C4-2B (cell line): ENCODE results near the gene SOX10.

Source experiments
- ZFX ChIP-seq: fragments of 450-650 bp; IDR thresholded peaks from 2 replicates; pipeline ENCODE4 v1.6.1; 2017
- TF ChIP-seq, protein P1 (sequence below): fragments of 450-650 bp; conservative IDR thresholded peaks from 2 replicates; pipeline ENCODE4 v1.5.1; 2017; ENCODE audit warnings: mild to moderate bottlenecking

DNA sequence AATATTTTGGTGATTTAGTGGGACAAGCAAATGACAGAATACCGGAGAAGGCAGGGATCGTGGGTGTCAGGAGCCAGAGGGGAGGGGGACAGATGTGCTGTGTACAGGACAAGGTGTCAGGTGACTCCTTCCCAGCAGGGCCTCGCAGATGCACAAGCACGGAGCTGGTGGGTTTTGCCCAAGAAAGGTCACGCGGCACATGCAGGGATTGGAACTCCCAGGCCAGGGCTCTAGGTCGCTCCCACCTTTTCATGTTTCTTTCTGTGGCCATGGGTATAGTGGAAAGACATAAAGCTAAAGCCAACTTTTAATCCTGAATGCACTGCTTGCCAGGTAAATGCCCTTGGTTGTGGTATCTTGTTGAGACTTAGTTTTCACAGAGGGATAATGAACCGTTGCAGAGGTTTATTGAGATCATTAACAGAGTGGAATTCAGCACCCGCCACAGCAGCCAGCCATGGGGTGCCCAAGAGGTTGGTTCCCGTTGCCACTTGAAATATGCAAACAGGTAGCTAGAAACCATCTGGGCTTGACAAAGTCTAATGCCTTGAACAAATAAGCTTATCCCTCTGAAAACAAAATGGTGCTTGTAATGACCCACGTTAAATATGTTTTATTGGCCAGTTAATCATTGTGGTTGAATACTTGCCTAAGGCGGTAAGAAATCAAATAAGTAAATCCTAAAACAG lies 41.1 kb downstream of the SOX10 start:
- TF ChIP-seq, protein P1, sequence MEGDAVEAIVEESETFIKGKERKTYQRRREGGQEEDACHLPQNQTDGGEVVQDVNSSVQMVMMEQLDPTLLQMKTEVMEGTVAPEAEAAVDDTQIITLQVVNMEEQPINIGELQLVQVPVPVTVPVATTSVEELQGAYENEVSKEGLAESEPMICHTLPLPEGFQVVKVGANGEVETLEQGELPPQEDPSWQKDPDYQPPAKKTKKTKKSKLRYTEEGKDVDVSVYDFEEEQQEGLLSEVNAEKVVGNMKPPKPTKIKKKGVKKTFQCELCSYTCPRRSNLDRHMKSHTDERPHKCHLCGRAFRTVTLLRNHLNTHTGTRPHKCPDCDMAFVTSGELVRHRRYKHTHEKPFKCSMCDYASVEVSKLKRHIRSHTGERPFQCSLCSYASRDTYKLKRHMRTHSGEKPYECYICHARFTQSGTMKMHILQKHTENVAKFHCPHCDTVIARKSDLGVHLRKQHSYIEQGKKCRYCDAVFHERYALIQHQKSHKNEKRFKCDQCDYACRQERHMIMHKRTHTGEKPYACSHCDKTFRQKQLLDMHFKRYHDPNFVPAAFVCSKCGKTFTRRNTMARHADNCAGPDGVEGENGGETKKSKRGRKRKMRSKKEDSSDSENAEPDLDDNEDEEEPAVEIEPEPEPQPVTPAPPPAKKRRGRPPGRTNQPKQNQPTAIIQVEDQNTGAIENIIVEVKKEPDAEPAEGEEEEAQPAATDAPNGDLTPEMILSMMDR = no peak
- no peak for TF ChIP-seq ZFX
